NCI-H2227 (cell line): Measurements from ENCODE around the gene SP2.

Experiments
- DNase-seq: peaks from one replicate; lab custom pipeline; 2025; ENCODE audit not compliant: unreplicated experiment; lab: John Stamatoyannopoulos, UW

SP2 gene

DNA sequence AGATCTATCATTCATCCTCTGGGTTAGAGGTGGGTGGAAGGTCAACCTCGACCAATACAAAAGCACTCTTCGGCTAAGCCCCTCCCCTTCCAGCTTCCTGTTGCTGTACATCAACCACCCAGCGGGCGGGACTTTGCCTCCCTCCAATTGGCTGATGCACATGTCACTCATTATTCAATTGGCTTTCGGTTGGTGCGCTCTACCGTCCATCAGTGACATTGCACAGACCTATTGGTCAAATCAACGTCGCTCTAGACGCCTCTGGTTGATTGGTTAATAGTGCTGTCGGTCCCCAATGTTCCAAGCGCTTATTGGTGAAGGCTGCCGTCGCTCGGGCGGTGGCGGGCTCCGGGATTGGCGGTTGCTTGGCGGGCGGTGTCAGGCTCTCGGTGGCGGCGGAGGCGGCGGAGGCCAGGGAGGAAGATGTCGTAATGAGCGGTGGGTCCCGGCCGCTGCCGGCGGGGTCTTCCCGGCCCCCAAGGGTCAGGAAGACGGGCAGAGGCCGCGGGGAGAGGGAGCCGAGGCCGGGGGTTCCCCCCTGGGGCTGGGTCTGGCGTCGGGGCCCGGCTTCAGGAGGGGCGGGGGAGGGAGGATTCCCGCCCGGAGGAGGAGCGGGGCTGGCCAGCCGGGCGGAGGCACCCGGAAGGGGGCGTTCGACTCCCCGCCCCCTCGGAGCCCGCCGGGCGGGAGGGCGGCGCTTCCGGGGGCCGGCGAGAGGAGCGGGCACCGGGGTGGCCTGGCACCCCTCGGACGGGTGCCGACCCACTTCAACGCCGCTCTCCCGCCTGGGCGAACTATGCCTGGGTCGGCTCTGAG lies at the start of gene SP2:
Gene SP2 (plus strand): TSS at position 381 of the 816 bp plus-strand sequence. CDS start 51 bp downstream, at position 432.
- DNase-seq, result peak; percentile 100

DNA sequence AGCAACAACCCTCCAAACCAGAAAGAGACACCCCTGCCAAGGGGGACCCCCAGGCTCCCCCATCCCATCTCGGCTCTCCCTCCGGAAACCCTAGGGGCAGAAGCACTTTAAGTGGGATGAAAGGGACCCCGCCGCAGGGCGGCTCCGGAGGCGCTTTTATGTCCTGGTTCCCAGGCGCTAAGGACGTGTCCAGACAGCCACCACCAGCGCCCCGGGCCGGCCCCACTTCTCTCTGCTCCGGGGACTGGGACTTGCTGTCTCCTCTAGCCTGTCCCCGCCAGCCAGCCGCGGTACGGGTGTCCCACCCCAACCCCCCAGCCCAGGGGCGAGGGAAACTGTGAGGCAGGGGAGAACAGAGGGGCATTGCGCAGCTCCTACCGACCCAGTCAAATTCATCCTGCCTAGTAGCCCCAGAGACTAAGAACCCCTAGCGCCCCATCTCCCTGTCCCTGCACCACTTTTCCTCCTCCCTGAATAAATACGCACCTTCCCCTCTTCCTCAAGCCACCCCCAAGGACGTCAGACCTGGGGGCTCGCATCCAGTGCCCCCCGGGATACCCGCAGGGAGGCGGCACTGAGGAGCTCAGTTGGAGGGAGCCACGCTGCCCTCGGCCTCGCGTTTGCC lies 49.2 kb upstream of the SP2 start:
- DNase-seq, result no peak

DNA sequence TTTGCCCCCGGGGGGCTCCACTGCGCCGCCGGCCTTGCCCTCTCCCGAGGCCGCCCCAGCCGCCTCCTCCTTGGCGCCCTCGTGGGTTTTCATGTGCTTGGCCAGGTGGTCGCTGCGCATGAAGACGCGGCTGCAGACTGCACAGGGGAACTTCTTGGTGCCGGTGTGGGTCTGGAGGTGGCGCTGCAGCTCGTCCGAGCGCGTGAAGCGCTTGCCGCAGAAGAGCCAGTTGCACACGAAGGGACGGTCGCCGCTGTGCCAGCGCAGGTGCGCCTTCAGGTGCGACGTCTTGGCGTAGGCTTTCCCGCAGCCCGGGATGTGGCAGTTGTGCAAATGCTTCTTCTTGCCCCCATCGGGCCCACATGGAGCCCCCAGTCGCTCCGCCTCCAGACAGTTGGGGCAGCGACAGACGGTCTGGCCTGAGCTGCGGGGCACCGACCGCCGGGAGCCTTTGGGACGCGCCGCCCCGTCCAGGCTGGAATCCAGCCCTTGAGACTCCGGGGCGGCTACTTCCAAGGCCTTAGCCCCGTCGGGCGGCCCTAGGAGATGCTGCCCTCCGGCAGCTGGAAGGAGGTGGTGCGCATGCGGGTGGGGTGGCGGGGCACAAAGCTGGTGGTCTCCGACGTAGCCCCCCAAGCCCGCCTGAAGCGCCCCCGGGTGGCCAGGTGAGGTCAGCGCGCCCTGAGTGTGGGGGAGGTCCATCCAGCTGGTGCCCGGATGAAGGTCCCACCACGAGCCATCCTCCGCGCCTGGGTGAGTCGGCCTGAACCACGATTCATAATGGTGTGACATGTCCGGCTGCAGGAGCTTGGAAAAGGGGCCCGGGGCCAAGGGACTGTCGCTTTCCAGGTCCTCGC lies 48.5 kb upstream of the SP2 start:
- no peak for DNase-seq

DNA sequence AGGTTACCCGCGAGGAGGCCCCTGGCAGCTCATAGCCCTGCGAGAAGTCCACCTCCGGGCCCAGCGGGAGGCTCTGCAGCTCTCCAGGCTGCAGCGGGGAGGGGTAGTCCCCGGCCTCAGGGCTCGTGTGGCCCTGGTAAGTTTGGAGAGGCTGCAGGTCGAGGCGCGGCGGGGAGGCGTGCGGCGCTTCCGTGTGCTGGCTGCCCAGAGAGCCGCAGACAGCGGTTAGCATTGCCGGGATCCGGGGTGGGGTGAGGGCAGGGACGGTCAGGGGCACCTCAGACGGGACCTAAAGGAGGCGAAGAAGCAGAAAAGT lies 47.9 kb upstream of the SP2 start:
- DNase-seq, result no peak

DNA sequence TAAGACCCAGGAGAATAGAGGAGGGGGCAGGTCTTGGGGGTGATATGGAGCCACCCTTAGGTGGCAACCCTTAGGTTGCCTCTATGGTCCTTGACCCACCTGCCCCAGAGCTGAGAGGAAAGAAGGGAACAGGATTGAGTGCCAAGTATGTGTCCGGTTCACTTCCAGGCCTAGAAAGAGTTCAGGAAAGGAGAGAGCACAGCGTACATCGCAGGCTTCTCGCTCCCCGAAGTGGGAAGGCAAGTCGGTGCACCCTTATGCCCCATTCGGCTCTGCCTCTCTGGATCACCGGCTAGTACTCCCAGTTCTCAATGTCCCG lies 45.7 kb upstream of the SP2 start:
- no peak for DNase-seq

DNA sequence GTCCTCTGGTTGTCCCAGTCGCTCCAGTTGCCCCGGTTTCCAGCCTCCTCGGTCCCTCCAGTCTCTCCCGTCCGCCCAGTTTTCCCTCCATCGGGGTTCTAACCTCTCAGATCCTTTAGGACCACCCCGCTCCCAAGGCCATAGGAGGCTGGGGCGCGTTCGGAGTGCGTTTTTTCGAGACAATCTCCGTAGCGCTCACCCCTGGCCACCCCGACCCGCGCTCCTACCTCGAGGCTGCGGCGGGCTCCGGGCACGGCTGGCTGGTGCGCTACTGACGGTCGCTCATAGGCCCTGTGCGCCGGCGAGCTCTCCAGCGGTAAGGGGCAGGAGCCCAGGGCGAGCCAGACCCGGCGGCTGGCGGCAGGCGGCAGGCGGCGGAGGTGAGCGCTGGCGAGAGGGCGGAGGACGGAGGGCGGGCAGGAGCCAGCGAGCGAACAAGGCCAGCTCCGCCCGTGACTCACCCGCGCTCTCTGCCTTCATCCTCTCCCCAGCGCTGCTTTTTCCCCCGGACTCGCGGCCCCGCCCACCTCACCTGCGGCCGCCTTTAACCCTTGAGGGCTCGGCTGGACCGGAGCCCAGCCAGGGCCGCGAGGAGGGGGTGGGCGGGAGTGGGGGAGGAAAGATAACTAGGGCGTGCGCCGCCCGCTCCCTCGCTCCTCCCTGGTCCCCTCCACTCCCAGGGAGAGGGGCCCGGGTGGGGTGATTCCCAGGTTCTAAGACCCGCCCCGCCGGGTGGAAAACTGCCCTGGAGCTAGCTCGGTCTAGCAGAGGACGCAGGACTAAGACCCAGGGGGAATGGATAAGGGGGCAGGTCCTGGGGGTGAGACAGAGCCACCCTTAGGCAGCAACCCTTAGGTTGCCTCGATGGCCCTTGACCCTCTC lies 45.1 kb upstream of the SP2 start, which contains the start of gene SP6:
Gene SP6 (minus strand): TSS at position 472 of the 882 bp plus-strand sequence. CDS start 2,734 bp downstream, outside the sequence.
- peak; percentile 74 for DNase-seq

DNA sequence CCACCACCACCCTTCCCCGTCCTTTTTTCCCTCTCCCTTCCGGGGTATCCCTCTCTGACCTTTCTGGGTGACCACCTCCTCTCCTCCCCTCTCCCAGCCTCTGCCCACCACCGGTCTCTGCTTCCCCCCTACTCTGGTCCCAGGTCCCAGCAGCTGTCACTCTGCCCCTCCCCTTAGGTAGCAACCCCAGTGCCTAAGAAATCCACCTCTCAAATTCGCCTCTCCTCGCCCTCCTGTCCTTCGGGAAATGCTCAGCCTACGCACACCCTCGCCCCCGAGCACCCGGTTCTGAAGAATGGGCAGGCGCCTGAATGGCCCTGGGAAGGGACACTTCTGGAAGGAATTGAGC lies 44.3 kb upstream of the SP2 start:
- no peak for DNase-seq

DNA sequence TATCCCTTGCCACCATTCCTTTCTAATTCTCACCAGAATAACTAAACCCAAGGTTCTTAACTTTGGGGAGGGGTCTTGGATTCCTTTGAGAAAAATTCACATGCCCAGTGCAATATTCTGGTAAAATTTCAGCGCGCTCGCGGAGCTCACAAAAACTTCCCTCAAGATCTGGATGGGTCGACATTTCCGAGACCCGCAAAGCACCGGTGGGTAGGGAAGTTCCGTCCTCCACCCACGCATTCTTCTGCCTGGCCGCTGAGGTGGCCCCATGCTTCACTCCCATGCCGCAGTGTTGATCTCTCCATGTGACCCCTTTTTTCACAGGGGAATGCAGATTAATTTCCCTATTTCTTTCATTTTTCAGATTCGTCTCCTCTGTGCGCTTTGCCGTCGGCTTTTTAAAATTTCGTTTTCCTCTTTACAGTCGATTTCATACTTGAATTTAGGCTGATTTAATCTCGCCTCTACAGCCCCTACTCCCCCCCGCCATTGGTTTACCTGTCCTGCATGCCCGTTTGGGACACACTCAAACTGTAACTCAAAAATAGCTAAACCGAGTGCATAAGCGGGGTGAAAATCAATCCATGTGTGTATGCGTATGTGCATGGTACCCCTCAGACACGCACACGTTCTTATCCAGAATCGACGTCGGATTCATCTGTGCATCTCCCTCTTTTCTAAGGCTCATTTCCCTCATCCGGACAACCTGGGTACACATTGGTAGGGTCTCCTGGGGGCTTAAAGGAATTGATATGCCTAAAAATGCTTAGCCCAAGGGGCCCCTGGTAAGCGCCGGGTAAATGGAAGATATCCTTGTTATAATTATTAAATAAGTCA lies 43.7 kb upstream of the SP2 start:
- DNase-seq, result no peak

DNA sequence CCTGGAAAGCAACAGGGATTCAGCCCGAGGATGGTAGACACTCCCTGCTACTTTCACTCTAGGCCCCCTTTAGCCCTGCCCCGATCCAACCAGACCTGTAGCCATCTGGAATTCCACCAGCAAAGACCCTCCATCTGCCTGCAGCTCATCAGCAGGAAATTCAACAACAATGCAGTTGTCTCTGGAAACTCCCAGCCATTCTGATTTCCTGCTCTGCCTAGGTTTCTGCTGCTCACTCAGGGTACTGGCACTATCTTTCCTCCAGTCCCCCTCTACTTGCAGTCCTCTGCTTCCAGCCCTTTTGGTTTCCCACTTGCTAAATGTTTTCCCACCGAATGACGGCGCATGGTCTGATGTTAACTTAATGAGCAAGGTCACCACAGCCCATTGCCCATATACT lies 42.4 kb upstream of the SP2 start:
- no peak for DNase-seq

DNA sequence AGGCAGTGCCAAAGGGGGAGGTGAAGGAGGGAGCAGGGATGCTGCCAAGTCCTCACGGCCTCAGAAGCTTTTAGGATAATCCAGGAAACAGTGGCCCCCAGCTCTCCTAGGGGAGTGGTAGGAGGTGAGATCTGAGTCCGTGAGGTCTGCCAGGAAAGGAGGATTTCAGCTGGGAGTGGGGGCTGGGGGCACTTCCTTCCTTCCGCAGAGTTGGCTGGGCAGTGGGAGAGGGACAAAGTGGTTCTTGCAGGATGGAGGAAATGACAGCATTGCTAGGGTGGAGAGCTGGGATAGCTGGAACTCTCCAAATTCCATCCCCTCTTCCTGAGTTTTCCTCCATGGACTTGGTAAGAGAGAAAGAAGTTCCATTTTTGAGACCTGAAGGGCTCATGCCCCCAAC lies 40.3 kb upstream of the SP2 start:
- no peak for DNase-seq

DNA sequence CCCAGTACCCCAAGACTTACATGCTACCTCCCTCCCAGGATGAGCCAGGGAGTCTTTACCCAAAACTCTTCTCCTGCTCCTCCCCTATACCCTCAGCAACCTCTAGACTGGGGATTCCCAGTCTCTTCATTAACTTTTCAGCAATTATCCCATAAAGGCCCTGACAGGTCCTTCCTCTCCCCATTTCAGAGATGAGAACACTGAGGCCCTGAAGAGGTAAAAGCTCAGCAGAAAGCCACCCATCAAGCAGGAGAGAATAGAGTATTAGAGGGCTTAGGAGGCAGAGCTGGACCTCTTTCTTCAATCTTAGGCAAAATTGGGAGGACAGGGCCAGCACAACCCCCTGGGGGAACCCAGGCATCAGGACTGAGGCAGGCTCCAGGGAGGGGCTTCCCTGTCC lies 39.2 kb upstream of the SP2 start:
- DNase-seq, result no peak

DNA sequence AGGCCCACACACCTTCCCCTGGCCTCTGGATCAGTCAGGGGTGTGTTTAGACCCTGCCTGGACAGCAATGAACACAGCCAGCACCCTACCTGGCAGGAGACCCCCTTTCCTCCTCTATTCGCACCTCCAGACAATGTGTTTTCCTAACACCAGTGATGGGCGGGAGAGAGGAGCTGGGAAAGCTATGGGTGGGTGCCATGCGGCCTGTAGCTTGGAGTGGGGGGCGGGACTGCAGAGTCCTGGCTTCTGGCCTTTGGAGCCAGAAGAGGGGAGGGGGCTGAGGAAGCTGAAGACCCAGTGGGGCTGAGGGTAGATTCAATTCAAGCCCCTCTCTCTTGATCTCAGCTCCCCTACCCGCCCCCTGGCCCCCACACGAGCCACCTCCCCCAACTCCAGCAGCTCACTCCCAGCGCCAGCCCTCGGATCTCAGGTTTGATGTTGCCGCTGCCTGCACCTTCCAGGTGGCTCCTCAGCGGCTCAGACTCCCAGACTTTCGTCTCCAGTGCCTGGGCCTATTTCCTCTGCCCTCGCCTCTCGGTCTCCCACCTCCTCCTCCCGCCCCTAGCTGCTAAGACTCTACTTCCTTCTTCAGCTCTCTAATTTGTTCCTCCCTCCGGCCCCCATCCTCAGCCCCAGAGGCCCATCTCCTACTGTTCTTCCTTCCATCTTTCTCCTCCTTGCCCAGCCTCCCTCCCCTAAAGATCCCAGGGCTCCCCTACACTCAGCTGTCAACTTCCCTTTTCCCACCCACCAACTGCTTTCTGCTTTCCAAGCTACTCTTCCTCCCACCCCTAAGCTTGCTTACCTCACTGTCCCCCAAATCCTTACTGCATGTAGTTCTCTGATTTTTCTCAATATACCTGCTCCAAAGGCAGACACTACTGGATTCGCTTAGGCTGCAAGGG lies 38.2 kb upstream of the SP2 start:
- no peak for DNase-seq

DNA sequence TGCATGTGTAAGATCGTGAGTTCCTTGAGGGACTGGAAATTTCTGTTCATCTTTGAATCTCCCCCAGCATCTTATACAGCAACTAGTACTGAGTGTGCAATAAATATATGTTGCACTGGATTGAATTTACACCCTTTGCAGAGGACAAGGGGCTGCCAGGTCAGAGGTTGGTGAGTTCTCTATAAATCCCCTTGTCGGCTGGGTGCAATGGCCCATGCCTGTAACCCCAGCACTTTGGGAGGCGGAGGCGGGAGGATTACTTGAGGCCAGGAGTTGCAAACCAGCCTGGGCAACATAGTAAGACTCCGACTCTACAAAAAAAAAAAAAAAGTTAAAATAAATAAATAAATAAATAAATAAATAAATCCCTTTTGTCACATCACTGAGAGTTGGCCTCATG lies 35.6 kb upstream of the SP2 start:
- no peak for DNase-seq

DNA sequence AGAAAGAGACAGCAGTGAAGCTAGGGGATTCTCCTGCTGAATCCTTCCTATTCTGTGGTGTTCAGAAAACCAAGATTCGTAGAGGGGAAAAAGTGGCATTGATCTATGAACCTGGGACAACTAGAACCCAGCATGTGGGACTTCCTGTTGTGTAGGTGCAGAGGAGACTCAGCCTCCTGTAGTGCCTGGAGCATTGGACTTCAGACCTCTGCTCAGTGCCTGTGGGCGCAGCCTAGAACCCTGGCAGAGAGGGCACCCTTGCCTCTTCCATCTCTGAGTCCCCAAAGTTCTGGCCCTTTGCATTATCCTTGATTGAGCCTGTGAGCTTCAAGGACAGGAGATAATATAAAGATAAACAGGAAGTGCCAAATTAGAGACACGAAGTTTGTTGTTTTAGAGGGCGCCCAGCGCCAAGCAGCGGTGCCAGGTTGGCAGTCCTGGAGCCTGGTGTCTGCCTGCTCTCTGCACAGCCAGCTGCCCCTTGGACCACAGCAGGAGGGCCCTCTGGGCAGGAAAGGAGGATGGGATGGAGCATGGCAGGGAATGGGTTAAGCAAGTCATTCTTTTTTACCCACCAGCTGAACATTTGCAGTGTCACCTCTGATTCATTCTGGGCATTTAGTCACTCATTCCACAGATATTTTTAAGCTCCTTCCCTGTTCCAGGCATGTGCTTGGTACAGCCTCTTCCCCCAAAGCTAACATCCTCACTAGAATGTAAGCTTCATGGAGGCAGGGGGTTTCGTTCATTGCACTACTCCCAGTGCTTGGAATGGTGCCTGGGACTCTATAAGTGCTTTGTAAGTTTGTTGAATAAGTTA lies 33.2 kb upstream of the SP2 start:
- DNase-seq, result no peak

DNA sequence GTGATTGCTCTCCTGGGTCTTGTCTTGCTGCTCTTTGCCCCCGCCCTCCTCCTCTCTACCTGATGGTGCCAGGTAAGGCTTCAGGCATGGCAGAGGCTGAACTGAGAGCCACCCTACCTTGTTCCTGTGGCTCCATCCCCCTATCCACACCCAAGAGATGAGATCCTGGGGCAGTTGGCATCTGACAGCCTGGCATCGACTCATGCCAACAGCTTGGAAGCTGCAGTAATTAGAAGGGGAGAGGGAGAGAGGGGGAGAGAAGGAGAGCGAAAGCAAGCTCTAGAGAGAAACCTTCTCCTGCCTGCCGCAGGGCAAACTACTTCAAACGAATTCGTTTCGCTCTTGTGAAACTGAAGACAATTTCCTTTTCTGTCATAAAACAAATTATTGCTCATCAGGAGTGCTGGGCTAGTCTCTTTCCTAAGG lies 31.2 kb upstream of the SP2 start:
- no peak for DNase-seq

DNA sequence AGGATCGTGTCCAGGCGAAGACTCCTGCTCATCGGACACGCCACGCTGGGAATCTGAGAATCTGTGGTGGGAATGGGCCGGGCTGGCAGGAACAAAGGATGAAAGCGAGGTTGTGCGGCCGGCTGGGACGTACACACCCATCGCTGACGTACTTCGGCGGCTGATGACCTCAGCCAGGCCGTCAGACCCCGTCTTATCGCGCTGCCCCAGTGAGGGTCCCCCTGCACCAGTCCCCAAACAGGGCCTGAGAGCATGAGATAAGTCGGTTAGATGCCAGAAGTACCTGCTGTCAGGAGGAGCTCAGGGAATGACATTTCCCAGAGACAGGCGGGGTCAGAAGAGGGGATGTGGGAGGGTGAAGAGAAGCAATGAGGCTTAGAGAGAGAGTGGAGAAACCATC lies 29.1 kb upstream of the SP2 start:
- DNase-seq, result no peak

DNA sequence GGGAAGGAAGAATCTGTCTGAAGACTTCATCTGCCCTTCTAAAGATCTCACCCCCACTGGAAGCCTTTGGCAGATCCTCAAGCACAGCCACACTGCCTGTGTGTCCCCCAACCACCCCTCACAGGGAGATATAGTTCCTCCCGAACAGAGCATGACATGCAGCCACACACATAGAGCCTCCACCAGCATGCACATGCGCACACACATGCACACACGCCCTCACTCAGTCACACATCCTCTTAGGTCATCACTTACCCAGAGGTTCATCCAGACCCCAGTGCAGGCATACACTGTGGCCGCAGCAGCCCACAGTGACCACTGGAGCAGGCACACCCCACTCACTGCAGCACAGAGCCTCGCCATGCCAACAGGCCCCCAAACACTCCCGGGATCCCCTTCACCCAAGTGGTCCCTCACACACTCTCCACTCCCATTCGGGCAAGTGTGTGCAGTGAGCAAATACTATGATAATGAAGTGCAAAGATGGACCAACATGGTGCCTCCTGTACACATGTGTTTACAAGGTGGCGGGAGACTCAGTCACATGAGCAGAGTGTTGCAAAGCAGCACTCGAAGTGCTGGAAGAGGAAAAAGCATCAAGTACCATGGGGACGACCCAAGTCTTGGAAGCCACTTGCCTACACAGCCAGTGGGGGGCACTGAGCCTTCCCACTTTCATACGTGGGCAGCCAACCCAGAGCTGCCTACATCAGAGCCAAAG lies 28.1 kb upstream of the SP2 start:
- DNase-seq, result no peak

DNA sequence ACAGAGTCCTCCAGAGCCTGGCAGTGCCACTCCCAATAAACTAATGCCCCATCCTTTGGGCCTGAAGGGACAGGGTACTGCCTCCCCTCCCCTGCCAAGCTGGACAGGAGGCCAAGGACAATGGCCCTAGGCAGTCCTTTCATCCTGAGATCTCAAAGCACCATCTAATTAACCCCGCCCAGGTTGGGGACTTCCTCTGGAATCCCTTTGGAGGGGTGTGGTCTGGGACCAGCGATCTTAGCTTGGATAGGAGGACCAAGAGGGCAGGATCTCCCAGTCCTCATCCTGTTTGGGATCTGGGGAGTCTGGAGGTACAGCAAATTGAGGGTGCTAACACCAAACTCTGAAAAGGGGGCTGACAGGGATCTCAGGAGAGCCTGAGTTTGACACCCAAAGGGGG lies 26.9 kb upstream of the SP2 start:
- no peak for DNase-seq
